Natural killer cell (primary cell): Measurements from ENCODE around the gene RAB8B. TPM values are rescaled to one million over a fixed set of nuclear protein-coding genes. Genes with fewer than 3 reads are reported as not detected.

Experiments used
- ATAC-seq, 3 donors: fragments of 150-1000 bp in 2 of 3; fragments of 200-7000 bp in 1 of 3; cut with Tn5 transposase; 1 replicate in 1 of 3; 2 replicates in 2 of 3; pipeline ENCODE4 v1.10.0; 2021; ENCODE audit warnings: mild to moderate bottlenecking in 2 of 3, moderate library complexity in 2 of 3
- DNase-seq, 2 donors: peaks; one replicate each; pipeline versions ENCODE4 v3.0.0 to v3.0.0-alpha.2; 2013 to 2021; ENCODE audit warnings: mixed read lengths in 1 of 2
- H3K27ac ChIP-seq: one replicate; pipeline ENCODE4 v1.5.1; 2013; ENCODE audit warnings: mild to moderate bottlenecking, low read length
- H3K27me3 ChIP-seq: one replicate; pipeline ENCODE4 v1.6.1; 2013; ENCODE audit warnings: low read length; ENCODE audit not compliant: control insufficient read depth, insufficient read depth
- H3K36me3 ChIP-seq: one replicate; pipeline ENCODE4 v1.6.1; 2013; ENCODE audit warnings: low read length; ENCODE audit not compliant: control insufficient read depth, insufficient read depth
- H3K4me1 ChIP-seq: one replicate; pipeline ENCODE4 v1.6.1; 2013; ENCODE audit warnings: low read length; ENCODE audit not compliant: control insufficient read depth, insufficient read depth
- H3K4me3 ChIP-seq: one replicate; pipeline ENCODE4 v1.5.1; 2013; ENCODE audit warnings: low read length
- H3K9me3 ChIP-seq: one replicate; pipeline ENCODE4 v1.6.1; 2013; ENCODE audit warnings: low read length; ENCODE audit not compliant: control insufficient read depth, insufficient read depth
- H3K27ac Mint-ChIP-seq, 2 donors: one replicate each; pipeline ENCODE4 v1.8.0; 2022; ENCODE audit warnings: mild to moderate bottlenecking in 2 of 2, mixed read lengths in 2 of 2, moderate library complexity in 1 of 2
- H3K27me3 Mint-ChIP-seq, 2 donors: one replicate each; pipeline ENCODE4 v1.8.0; 2022; ENCODE audit warnings: low read depth in 2 of 2, mixed read lengths in 2 of 2
- H3K36me3 Mint-ChIP-seq: one replicate; pipeline ENCODE4 v1.8.0; 2022; ENCODE audit warnings: mixed read lengths
- H3K4me1 Mint-ChIP-seq, 2 donors: one replicate each; pipeline ENCODE4 v1.8.0; 2022; ENCODE audit warnings: mixed read lengths in 2 of 2
- H3K4me3 Mint-ChIP-seq: one replicate; pipeline ENCODE4 v1.8.0; 2022; ENCODE audit warnings: mild to moderate bottlenecking, moderate library complexity, mixed read lengths
- H3K9me3 Mint-ChIP-seq, 2 donors: one replicate each; pipeline ENCODE4 v1.8.0; 2022; ENCODE audit warnings: mixed read lengths in 2 of 2
- CTCF ChIP-seq: fragments of 200-600 bp; IDR thresholded peaks from one replicate; pipeline ENCODE4 v1.8.0; 2022; ENCODE audit warnings: antibody characterized with exemption
- WGBS: methylation state at CpG from one replicate; pipeline ENCODE4 v1.1.7; 2013; ENCODE audit warnings: missing lambda C conversion rate; ENCODE audit not compliant: insufficient coverage; 5-methylcytosine and 5-hydroxymethylcytosine counted together
- intact Hi-C: fragments of 100-400 bp; cut with micrococcal nuclease; formaldehyde crosslinking; loops from one replicate; pipeline ENCODE4 v1.14.2; 2022
- total RNA-seq, 4 donors: library from RNA; stranded (reverse); fragments of 120-200 nt in 1 of 4; gene quantifications; one replicate each; pipeline versions ENCODE4 v1.2.3 to v1.2.4, GENCODE V29; 2013 to 2022

The RAB8B gene
- total RNA-seq, 3 donors from 2014 or later (not counting 1 experiment from before 2014, with no cell fraction given): 128 to 155 (median 137) TPM

DNA sequence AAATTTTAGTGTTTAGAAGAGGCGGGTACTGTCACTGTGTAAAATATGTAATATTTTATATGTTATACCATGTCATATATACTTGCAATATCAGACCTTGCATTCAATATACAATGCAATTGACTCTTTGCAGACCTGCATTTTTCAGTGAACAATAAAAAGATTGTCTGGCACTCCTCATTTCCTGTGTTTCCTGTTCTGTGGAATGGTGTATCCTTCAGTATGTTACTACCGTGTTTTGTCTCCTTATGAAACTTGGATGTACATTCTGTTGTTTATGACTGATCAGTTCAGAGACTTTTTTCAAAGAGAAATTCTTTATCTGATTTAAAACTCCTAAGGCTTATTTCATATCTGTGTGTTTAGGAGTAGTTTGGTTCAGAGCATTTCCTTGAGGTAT is 119.5 kb downstream of the RAB8B start:
- Mint-ChIP-seq H3K27ac (no peak overlapping the region), H3K4me3 (no peak overlapping the region), H3K4me1 (no peaks in the 10 kb centered on the region), H3K9me3 (no peaks in the 10 kb centered on the region), H3K27me3 (no peaks in the 10 kb centered on the region), H3K36me3 (no peaks in the 10 kb centered on the region)
- ATAC-seq: no peak
- Histone ChIP-seq H3K27me3 (no peaks in the 10 kb centered on the region), H3K4me3 (no peak overlapping the region), H3K4me1 (no peaks in the 10 kb centered on the region), H3K36me3 (peaks cover 9% of the 10 kb centered on the region), H3K27ac (no peak overlapping the region), H3K9me3 (no peaks in the 10 kb centered on the region)
- DNase-seq: no peak
- intact Hi-C loops: no loop called here
- WGBS: no CpG with 5 or more reads among the region's 2 CpGs
- TF ChIP-seq CTCF: no peak

DNA sequence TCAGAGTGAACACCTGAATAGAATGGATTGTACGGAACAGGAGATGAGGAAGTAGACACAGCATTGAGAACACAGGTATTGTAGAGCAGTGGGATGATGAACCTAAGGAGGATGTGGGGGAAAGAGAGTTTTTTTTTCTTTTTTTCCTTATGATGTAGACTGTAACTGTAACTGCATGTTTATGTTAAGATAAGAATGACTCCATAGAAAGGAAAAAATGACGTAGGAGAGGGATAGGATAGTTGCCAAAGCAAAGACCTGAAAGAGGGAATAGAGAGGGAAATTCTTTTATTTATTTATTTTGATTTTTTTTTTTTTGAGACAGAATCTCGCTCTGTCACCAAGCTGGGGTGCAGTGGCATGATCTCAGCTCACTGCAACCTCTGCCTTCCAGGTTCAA is 121.2 kb downstream of the RAB8B start:
- TF ChIP-seq CTCF: no peak
- no peaks in the 10 kb centered on the region for H3K9me3 ChIP-seq
- Mint-ChIP-seq H3K4me3 (no peak overlapping the region), H3K27me3 (no peaks in the 10 kb centered on the region), H3K9me3 (no peaks in the 10 kb centered on the region), H3K36me3 (no peaks in the 10 kb centered on the region), H3K27ac (no peak overlapping the region), H3K4me1 (no peaks in the 10 kb centered on the region)
- peaks cover 8% of the 10 kb centered on the region for H3K36me3 ChIP-seq
- intact Hi-C loops: no loop called here
- no peak overlapping the region for H3K4me3 ChIP-seq
- WGBS: 94% methylated on average over 3 of the region's 3 CpGs
- no peaks in the 10 kb centered on the region for H3K27me3 ChIP-seq
- DNase-seq: no peak
- no peaks in the 10 kb centered on the region for H3K4me1 ChIP-seq
- H3K27ac ChIP-seq: no peak overlapping the region
- no peak for ATAC-seq

DNA sequence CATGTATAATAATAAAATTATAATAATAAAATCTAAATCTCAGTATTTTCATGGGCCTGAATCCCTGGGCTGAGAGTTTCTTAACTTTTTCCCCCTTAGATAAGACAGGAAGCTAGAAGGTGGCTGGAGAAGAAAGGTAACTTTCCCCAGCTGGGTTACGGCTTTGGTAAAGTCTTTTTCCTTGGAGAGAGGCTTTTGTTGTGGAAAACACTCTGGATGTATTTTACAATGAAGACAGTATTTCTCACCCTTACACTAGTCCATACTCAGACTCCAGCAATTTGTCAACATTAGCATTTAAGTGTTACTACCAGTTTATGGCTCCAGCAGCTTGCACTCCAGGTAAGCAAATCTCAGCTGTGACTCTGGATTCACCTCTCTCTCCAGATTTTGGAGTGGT is 122.9 kb downstream of the RAB8B start:
- no peak for ATAC-seq
- H3K4me3 Mint-ChIP-seq: no peak overlapping the region
- H3K27ac Mint-ChIP-seq: no peak overlapping the region
- Histone ChIP-seq H3K9me3 (no peaks in the 10 kb centered on the region), H3K4me3 (no peak overlapping the region), H3K27me3 (no peaks in the 10 kb centered on the region), H3K27ac (no peak overlapping the region), H3K36me3 (no peaks in the 10 kb centered on the region), H3K4me1 (no peaks in the 10 kb centered on the region)
- no peak for DNase-seq
- no peaks in the 10 kb centered on the region for H3K4me1 Mint-ChIP-seq
- WGBS: no CpG with 5 or more reads among the region's 1 CpG
- H3K9me3 Mint-ChIP-seq: no peaks in the 10 kb centered on the region
- intact Hi-C loops: no loop called here
- no peak for TF ChIP-seq CTCF
- no peaks in the 10 kb centered on the region for H3K27me3 Mint-ChIP-seq
- H3K36me3 Mint-ChIP-seq: no peaks in the 10 kb centered on the region

- Mint-ChIP-seq H3K9me3 (no peaks in the 10 kb centered on the region), H3K27ac (no peak overlapping the region), H3K36me3 (no peaks in the 10 kb centered on the region), H3K27me3 (peaks cover 0 to 5% of the 10 kb centered on the region in 2 donors), H3K4me3 (no peak overlapping the region), H3K4me1 (no peaks in the 10 kb centered on the region)
- ATAC-seq: no peak
- WGBS: 91% methylated on average over 4 of the region's 4 CpGs
- DNase-seq: no peak
- intact Hi-C loops: no loop called here
- H3K4me1 ChIP-seq: no peaks in the 10 kb centered on the region
- no peaks in the 10 kb centered on the region for H3K36me3 ChIP-seq
- H3K27ac ChIP-seq: no peak overlapping the region
- no peak for TF ChIP-seq CTCF
- H3K4me3 ChIP-seq: no peak overlapping the region
- no peaks in the 10 kb centered on the region for H3K9me3 ChIP-seq
- H3K27me3 ChIP-seq: no peaks in the 10 kb centered on the region
Measured at GRCh38 chr15:63313825-63314224, 124.4 kb downstream of the RAB8B start.
